DND-41 (cell line): ENCODE results near the gene LASP1NB.

ENCODE experiments used
- ATAC-seq: fragments of 200-7000 bp; cut with Tn5 transposase; 3 replicates; pipeline ENCODE4 v1.9.1; 2021; ENCODE audit warnings: low read depth; ENCODE audit not compliant: insufficient read depth
- DNase-seq: peaks from one replicate; pipeline ENCODE4 v3.0.0-alpha.2; 2020
- H2AFZ ChIP-seq: 2 replicates; pipeline ENCODE4 v1.6.0; 2012; ENCODE audit warnings: low read depth, low read length
- H3K27ac ChIP-seq: 2 replicates; pipeline ENCODE4 v1.5.1; 2012; ENCODE audit warnings: low read length, inconsistent platforms
- H3K27me3 ChIP-seq: fragments of 200-600 bp; sonication (generic); 2 replicates; pipeline ENCODE4 v1.6.0; 2012; ENCODE audit warnings: low read length, mild to moderate bottlenecking, inconsistent platforms; ENCODE audit not compliant: insufficient read depth, poor library complexity
- H3K36me3 ChIP-seq: 2 replicates; pipeline ENCODE4 v1.5.1; 2012; ENCODE audit warnings: low read length, inconsistent platforms; ENCODE audit not compliant: insufficient read depth
- H3K4me1 ChIP-seq: 2 replicates; pipeline ENCODE4 v1.5.1; 2012; ENCODE audit warnings: mild to moderate bottlenecking, low read length; ENCODE audit not compliant: insufficient read depth
- H3K4me2 ChIP-seq: 2 replicates; pipeline ENCODE4 v1.6.0; 2012; ENCODE audit warnings: mild to moderate bottlenecking, moderate library complexity, low read length, inconsistent platforms; ENCODE audit not compliant: insufficient read depth
- H3K4me3 ChIP-seq, 2 experiments: fragments of 200-600 bp in 1 of 2; shearing (Covaris generic) in 1 of 2; 2 replicates each; pipeline ENCODE4 v1.5.1; 2012 to 2016; ENCODE audit warnings: inconsistent platforms in 2 of 2, low read length in 2 of 2, mild to moderate bottlenecking in 2 of 2, low read depth in 1 of 2, moderate library complexity in 1 of 2
- H3K79me2 ChIP-seq: 2 replicates; pipeline ENCODE4 v1.6.0; 2012; ENCODE audit warnings: low read length, inconsistent platforms; ENCODE audit not compliant: insufficient read depth
- H3K9ac ChIP-seq: 2 replicates; pipeline ENCODE4 v1.6.0; 2012; ENCODE audit warnings: low read depth, mild to moderate bottlenecking, inconsistent platforms, low read length, moderate library complexity
- H3K9me3 ChIP-seq: 2 replicates; pipeline ENCODE4 v1.5.1; 2012; ENCODE audit warnings: low read length, moderate library complexity, mild to moderate bottlenecking, inconsistent platforms; ENCODE audit not compliant: insufficient read depth, severe bottlenecking
- H4K20me1 ChIP-seq: 2 replicates; pipeline ENCODE4 v1.6.0; 2012; ENCODE audit warnings: low read length; ENCODE audit not compliant: insufficient read depth
- EZH2 ChIP-seq: IDR thresholded peaks from 3 replicates; pipeline ENCODE4 v1.6.1; 2012; ENCODE audit warnings: borderline replicate concordance, low read depth, mild to moderate bottlenecking, moderate library complexity, low read length, inconsistent platforms; ENCODE audit not compliant: severe bottlenecking
- TF ChIP-seq, protein P1 (sequence below): IDR thresholded peaks from 2 replicates; pipeline ENCODE4 v1.5.1; 2012; ENCODE audit warnings: borderline replicate concordance, low read length, moderate library complexity, mild to moderate bottlenecking; ENCODE audit not compliant: poor library complexity, severe bottlenecking; ENCODE audit errors: extremely low read depth

LASP1NB gene

DNA sequence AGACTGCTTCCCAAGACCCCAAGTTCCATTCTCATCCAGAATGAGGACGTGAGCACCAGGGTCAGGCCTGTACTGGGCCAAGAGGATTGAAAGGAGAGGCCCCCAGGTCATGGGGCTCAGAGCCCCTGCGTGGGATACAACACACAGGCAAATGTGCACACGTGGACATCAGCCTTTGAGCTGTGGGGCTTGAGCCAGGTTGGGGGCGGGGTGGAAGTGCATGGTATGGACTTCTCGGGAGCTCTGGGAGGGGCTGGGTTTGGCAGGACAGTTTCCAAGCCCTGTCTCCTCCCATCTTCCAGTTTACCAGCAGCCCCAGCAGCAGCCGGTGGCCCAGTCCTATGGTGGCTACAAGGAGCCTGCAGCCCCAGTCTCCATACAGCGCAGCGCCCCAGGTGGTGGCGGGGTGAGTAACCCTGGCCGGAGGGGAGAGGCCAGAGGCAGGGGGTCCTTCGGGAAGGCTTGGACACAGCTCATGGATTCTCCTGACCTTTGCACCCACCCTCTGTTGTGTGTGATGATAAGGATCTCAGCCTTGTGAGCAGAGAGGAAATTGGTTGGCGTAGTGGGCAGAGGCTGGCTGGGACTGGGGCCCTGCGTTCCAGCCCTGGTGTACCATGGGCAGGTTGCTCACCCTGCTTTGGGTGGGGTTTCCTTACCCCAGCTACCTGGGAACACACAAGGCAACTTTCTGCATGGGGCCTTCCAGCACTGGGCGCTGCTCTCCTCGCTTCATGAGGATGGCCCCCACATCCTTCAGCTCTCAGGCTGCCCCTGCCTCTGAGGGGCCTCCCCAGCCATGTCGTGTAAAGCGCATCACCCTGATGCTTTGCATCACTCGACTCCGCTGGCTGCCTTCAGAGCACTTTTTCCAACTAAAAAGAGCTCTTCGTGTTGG, 10.4 kb upstream of the LASP1NB start:
- no peaks in the 10 kb centered on the region for H3K27me3 ChIP-seq
- no peaks in the 10 kb centered on the region for H3K9me3 ChIP-seq
- peaks cover 18% of the 10 kb centered on the region for H4K20me1 ChIP-seq
- DNase-seq (no peak), ATAC-seq (no peak)
- H3K4me3 ChIP-seq, result no peak overlapping the region
- H3K9ac ChIP-seq, result no peak overlapping the region
- no peaks in the 10 kb centered on the region for H3K4me1 ChIP-seq
- H3K79me2 ChIP-seq, result peaks cover 5% of the 10 kb centered on the region
- no peak overlapping the region for H2AFZ ChIP-seq
- 0 out of 2 replicates have a peak overlapping the region, but pooled peaks have one; percentile 32 for H3K27ac ChIP-seq
- H3K4me2 ChIP-seq, result no peak overlapping the region
- H3K36me3 ChIP-seq, result peaks cover 90% of the 10 kb centered on the region
- TF ChIP-seq EZH2, result no peak

DNA sequence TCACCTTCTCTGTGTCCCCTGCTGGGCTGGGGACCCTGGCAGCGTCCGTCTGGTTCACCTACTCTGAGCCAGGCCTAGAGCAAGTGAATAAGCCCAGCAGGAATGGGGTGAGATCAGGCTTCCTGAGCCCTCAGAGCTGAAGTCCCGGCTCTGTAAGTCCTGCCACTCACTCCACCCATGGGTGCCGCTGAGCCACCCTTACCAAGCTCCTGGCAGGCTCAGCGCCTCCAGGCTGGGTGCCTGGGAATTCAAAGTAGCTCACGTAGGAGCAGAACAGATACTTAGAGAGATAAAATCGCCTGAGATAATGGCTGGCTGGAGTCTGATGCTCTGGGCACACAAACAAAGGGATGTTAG, 9.8 kb upstream of the LASP1NB start:
- no peak overlapping the region for H3K4me2 ChIP-seq
- no peak overlapping the region for H2AFZ ChIP-seq
- no peaks in the 10 kb centered on the region for H3K27me3 ChIP-seq
- no peak for DNase-seq
- TF ChIP-seq EZH2, result no peak
- TF ChIP-seq, protein P1, sequence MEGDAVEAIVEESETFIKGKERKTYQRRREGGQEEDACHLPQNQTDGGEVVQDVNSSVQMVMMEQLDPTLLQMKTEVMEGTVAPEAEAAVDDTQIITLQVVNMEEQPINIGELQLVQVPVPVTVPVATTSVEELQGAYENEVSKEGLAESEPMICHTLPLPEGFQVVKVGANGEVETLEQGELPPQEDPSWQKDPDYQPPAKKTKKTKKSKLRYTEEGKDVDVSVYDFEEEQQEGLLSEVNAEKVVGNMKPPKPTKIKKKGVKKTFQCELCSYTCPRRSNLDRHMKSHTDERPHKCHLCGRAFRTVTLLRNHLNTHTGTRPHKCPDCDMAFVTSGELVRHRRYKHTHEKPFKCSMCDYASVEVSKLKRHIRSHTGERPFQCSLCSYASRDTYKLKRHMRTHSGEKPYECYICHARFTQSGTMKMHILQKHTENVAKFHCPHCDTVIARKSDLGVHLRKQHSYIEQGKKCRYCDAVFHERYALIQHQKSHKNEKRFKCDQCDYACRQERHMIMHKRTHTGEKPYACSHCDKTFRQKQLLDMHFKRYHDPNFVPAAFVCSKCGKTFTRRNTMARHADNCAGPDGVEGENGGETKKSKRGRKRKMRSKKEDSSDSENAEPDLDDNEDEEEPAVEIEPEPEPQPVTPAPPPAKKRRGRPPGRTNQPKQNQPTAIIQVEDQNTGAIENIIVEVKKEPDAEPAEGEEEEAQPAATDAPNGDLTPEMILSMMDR, result no peak
- no peak for ATAC-seq
- H3K9ac ChIP-seq, result no peak overlapping the region
- no peaks in the 10 kb centered on the region for H3K9me3 ChIP-seq
- H3K27ac ChIP-seq, result 0 out of 2 replicates have a peak overlapping the region, but pooled peaks have one; percentile 32
- no peaks in the 10 kb centered on the region for H3K4me1 ChIP-seq
- no peak overlapping the region for H3K4me3 ChIP-seq
- H3K79me2 ChIP-seq, result peaks cover 5% of the 10 kb centered on the region
- peaks cover 18% of the 10 kb centered on the region for H4K20me1 ChIP-seq
- H3K36me3 ChIP-seq, result peaks cover 96% of the 10 kb centered on the region

DNA sequence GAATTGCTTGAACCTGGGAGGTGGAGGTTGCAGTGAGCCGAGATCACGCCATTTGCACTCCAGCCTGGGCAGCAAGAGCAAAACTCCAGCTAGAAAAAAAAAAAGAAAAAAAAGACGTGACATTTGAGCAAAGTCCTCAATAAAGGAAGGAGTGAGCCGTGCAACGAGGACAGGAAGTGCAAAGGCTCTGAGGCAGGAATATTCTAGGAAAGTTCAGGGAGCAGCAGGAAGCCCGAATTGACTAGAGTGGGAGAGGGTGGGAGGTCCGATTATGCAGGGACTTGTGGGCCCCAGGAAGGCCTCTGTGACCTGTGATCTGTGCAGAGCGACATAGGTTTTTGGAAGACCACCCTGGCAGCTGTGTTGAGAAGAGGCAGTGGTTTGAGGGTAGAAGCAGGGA, 8.6 kb upstream of the LASP1NB start:
- H4K20me1 ChIP-seq, result peaks cover 18% of the 10 kb centered on the region
- ATAC-seq (no peak), DNase-seq (no peak)
- no peak overlapping the region for H3K4me2 ChIP-seq
- H3K9me3 ChIP-seq, result no peaks in the 10 kb centered on the region
- TF ChIP-seq, protein P1, result no peak
- no peak for TF ChIP-seq EZH2
- peaks cover 86% of the 10 kb centered on the region for H3K36me3 ChIP-seq
- H3K27ac ChIP-seq, result no peak overlapping the region
- no peak overlapping the region for H3K9ac ChIP-seq
- H3K4me3 ChIP-seq, result no peak overlapping the region
- no peaks in the 10 kb centered on the region for H3K4me1 ChIP-seq
- H3K79me2 ChIP-seq, result peaks cover 5% of the 10 kb centered on the region; the same call in 1 of the 2 replicates
- H3K27me3 ChIP-seq, result no peaks in the 10 kb centered on the region
- H2AFZ ChIP-seq, result no peak overlapping the region

DNA sequence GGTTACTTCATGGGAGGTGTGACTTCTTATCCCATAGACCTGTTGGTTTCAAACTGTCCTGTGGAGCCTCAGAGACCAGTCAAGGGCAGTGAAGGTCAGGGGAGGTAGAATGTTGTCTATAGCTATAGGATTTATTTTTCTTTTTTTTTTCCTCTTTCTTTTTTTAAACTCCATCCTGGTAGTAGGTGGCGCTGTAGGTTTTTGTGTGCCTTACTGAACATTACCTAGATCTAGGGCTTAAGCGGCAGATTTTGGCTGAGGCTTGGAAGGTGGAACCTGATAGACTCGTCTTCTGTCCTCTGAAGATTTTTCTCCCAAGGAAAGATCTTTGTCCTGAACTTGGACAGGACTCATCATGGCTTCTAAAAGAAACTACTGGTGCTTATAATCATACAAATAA, 8.2 kb upstream of the LASP1NB start:
- peaks cover 14% of the 10 kb centered on the region for H4K20me1 ChIP-seq
- no peaks in the 10 kb centered on the region for H3K4me1 ChIP-seq
- peaks cover 81% of the 10 kb centered on the region for H3K36me3 ChIP-seq
- no peak overlapping the region for H3K4me3 ChIP-seq
- DNase-seq (peak; percentile 3), ATAC-seq (no peak)
- no peak overlapping the region for H3K27ac ChIP-seq
- no peaks in the 10 kb centered on the region for H3K9me3 ChIP-seq
- no peak overlapping the region for H2AFZ ChIP-seq
- peaks cover 3% of the 10 kb centered on the region; the same call in 1 of the 2 replicates for H3K79me2 ChIP-seq
- H3K27me3 ChIP-seq, result no peaks in the 10 kb centered on the region
- H3K4me2 ChIP-seq, result no peak overlapping the region
- TF ChIP-seq, protein P1, result no peak
- no peak for TF ChIP-seq EZH2
- no peak overlapping the region for H3K9ac ChIP-seq
